Measurements from ENCODE around the gene FKBP2. TPM values are rescaled to one million over a fixed set of nuclear protein-coding genes. Genes with fewer than 3 reads are reported as not detected.

The FKBP2 gene
- total RNA-seq, 1 experiment from 2014 or later, result 41.0 TPM

DNA sequence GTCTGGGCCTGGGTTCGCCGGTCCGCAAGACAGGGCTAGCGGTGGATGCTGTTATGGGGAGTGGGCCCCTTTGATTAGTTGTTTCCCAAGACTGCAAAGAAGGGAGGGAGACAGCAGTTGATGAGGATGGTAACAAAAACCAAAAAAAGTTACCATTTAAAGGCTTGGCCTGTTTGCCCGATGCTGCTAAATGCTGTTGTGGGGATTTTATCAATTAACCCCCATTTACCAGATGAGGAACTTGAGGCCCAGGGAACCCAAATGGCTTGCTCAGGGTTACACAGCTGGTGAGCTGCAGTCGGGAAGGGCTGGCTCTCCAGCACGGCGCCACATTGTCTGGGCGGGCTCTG is 18.3 kb upstream of the FKBP2 start:
- no peak overlapping the region for H4K8ac ChIP-seq (replicated peaks; ENCODE audit: insufficient read length, low read depth, low read length)
- no peak overlapping the region for H4K91ac ChIP-seq (ENCODE audit: insufficient read length, low read depth, low read length)
- H3K9ac ChIP-seq (ENCODE audit: extremely low read depth, insufficient read length, low read length), result no peak overlapping the region
- H3K56ac ChIP-seq (ENCODE audit: insufficient read length, low read depth, low read length), result no peak overlapping the region
- no peak overlapping the region for H2BK15ac ChIP-seq (ENCODE audit: low read depth, low read length)
- no peak overlapping the region for H2BK12ac ChIP-seq (ENCODE audit: insufficient read length, low read depth, low read length)
- no peaks in the 10 kb centered on the region for H3K4me1 ChIP-seq (ENCODE audit: insufficient read depth, low read length)
- H4K5ac ChIP-seq (ENCODE audit: insufficient read length, low read depth, low read length), result no peak overlapping the region
- Mint-ChIP-seq H3K36me3 (ENCODE audit: insufficient read depth in 1 of 3, low read depth in 3 of 3) (peaks cover 0 to 25% (median 14%) of the 10 kb centered on the region in 3 experiments; a peak in 5 of 7 replicates), H3K4me1 (peaks cover 15% of the 10 kb centered on the region in 2 experiments), H3K4me3 (no peak overlapping the region), H3K27me3 (ENCODE audit: low read depth) (no peaks in the 10 kb centered on the region; the same call in 1 of the 2 replicates), H3K27ac (no peak overlapping the region), H3K9me3 (no peaks in the 10 kb centered on the region)
- no peak overlapping the region for H3K14ac ChIP-seq (ENCODE audit: insufficient read depth, low read length)
- H4K20me1 ChIP-seq (ENCODE audit: control insufficient read depth, insufficient read depth, insufficient read length), result no peaks in the 10 kb centered on the region
- no peaks in the 10 kb centered on the region for H3K9me3 ChIP-seq (ENCODE audit: control insufficient read depth, low read depth, low read length)
- no peak overlapping the region for H2AFZ ChIP-seq (ENCODE audit: low read length)
- no peak overlapping the region for H3K23ac ChIP-seq (ENCODE audit: insufficient read length, low read depth, low read length)
- H3K79me2 ChIP-seq (ENCODE audit: insufficient read depth, low read length), result no peaks in the 10 kb centered on the region
- no peak overlapping the region for H2BK20ac ChIP-seq (ENCODE audit: low read depth, low read length, poor library complexity, severe bottlenecking)
- no peak overlapping the region for H3K4ac ChIP-seq (ENCODE audit: low read depth, low read length)
- no peaks in the 10 kb centered on the region for H3K79me1 ChIP-seq (ENCODE audit: insufficient read depth, low read depth, low read length, poor library complexity, severe bottlenecking)
- no peak overlapping the region for H3K27ac ChIP-seq (ENCODE audit: insufficient read length, low read depth, low read length)
- no CpG with 5 or more reads among the region's 9 CpGs for WGBS (ENCODE audit: extremely low coverage, insufficient read length, low lambda C conversion rate)
- H3T11ph ChIP-seq (ENCODE audit: low read length), result no peak overlapping the region
- H3K27me3 ChIP-seq (ENCODE audit: insufficient read depth, low read length), result no peaks in the 10 kb centered on the region
- peaks cover 15% of the 10 kb centered on the region for H3K23me2 ChIP-seq (ENCODE audit: insufficient read length, low read depth, low read length, poor library complexity, severe bottlenecking)
- no peak overlapping the region for H2BK5ac ChIP-seq (ENCODE audit: insufficient read length, low read length)
- DNase-seq, result no peak
- H3K18ac ChIP-seq (ENCODE audit: insufficient read length, low read depth, low read length), result no peak overlapping the region
- no peak overlapping the region for H3K4me2 ChIP-seq (ENCODE audit: insufficient read depth, insufficient read length, low read length)
- TF ChIP-seq, protein P1, sequence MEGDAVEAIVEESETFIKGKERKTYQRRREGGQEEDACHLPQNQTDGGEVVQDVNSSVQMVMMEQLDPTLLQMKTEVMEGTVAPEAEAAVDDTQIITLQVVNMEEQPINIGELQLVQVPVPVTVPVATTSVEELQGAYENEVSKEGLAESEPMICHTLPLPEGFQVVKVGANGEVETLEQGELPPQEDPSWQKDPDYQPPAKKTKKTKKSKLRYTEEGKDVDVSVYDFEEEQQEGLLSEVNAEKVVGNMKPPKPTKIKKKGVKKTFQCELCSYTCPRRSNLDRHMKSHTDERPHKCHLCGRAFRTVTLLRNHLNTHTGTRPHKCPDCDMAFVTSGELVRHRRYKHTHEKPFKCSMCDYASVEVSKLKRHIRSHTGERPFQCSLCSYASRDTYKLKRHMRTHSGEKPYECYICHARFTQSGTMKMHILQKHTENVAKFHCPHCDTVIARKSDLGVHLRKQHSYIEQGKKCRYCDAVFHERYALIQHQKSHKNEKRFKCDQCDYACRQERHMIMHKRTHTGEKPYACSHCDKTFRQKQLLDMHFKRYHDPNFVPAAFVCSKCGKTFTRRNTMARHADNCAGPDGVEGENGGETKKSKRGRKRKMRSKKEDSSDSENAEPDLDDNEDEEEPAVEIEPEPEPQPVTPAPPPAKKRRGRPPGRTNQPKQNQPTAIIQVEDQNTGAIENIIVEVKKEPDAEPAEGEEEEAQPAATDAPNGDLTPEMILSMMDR (conservative IDR thresholded peaks at IDR 0.05), result no peak
- H2AK5ac ChIP-seq (ENCODE audit: insufficient read length, low read length), result no peak overlapping the region
- H2BK120ac ChIP-seq (ENCODE audit: low read depth, low read length, poor library complexity, severe bottlenecking), result no peak overlapping the region
